GM12892 (cell line): Measurements from ENCODE around the gene DHRS13.

Experiments
- POLR2A ChIP-seq: IDR thresholded peaks from 2 replicates; pipeline ENCODE4 v1.6.1; 2011; ENCODE audit warnings: low read depth, low read length, control low read depth
- POLR2AphosphoS5 ChIP-seq: IDR thresholded peaks from 2 replicates; pipeline ENCODE4 v1.6.1; 2011; ENCODE audit warnings: low read depth, low read length, control low read depth
- TAF1 ChIP-seq: IDR thresholded peaks from 2 replicates; pipeline ENCODE4 v1.6.1; 2011; ENCODE audit warnings: low read depth, mild to moderate bottlenecking, control low read depth, low read length, borderline replicate concordance

DNA sequence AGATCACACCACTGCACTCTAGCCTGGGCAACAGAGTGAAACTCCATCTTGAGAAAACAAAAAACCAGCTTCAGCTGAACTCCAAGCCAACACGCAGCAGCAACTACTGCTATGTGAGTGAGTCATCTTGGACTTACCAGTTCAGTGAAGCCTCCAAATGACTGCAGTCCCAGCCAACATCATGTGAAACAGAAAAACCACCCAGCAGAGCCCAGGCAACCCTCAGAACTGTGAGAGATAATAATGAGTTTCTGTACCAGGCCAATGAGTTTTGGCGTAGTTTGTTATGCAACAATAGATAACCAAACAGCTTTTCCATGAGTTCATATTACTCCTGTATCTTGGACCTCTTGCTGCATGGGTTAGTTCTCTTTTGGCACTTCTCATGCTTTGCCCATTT lies 25.2 kb upstream of the DHRS13 start:
- TF ChIP-seq POLR2AphosphoS5, result no peak
- no peak for TF ChIP-seq POLR2A
- TF ChIP-seq TAF1, result no peak
